Endothelial cell of umbilical vein (primary cell): ENCODE measurements around the gene AGBL4.

Experiments used
- CTCF ChIP-seq, 2 donors: IDR thresholded peaks; 1 replicate in 1 of 2; 2 replicates in 1 of 2; pipeline ENCODE4 v1.5.1; 2011; ENCODE audit warnings: low read length in 2 of 2, mild to moderate bottlenecking in 2 of 2, moderate library complexity in 2 of 2, control low read depth in 1 of 2, inconsistent platforms in 1 of 2, low read depth in 1 of 2; ENCODE audit not compliant: insufficient read depth in 1 of 2; ENCODE audit errors: extremely low read depth in 1 of 2
- EZH2 ChIP-seq: IDR thresholded peaks from 2 replicates; pipeline ENCODE4 v1.6.1; 2012; ENCODE audit warnings: borderline replicate concordance, low read depth, mild to moderate bottlenecking, moderate library complexity, low read length, inconsistent platforms; ENCODE audit not compliant: severe bottlenecking
- POLR2A ChIP-seq: IDR thresholded peaks from 2 replicates; pipeline ENCODE4 v1.6.1; 2012; ENCODE audit warnings: low read depth, mild to moderate bottlenecking, control low read depth, low read length
- POLR2AphosphoS5 ChIP-seq: IDR thresholded peaks from 2 replicates; pipeline ENCODE4 v1.6.1; 2012; ENCODE audit warnings: low read depth, mild to moderate bottlenecking, control low read depth, low read length, moderate library complexity; ENCODE audit not compliant: insufficient read depth

- no peak for TF ChIP-seq POLR2AphosphoS5
- TF ChIP-seq EZH2, result no peak
- no peak for TF ChIP-seq POLR2A
- no peak for TF ChIP-seq CTCF (IDR thresholded peaks at IDR 0.05; ENCODE audit: extremely low read depth in 1 of 2, insufficient read depth in 1 of 2, low read depth in 1 of 2, low read length in 2 of 2)
These were observed 1530.7 kb downstream of the AGBL4 start for GRCh38 chr1:48493041-48493440.
